ENCODE measurements around the gene GNG7.

- no peak for TF ChIP-seq POLR2A (IDR thresholded peaks at IDR 0.05)
- no peak for TF ChIP-seq CTCF (IDR thresholded peaks at IDR 0.05)
- TF ChIP-seq POLR2AphosphoS5 (IDR thresholded peaks at IDR 0.05): no peak
Measured at GRCh38 chr19:2476451-2477140, 225.9 kb downstream of the GNG7 start.
